ENCODE data around the gene MYH10.

The MYH10 gene

GRCh38 chr17:8572764-8573163 lies 57.8 kb downstream of the MYH10 start:
- Histone ChIP-seq H3K4me3 (no peak overlapping the region), H3K9me3 (ENCODE audit: low read depth, low read length) (no peaks in the 10 kb centered on the region), H3K27ac (no peak overlapping the region), H3K9ac (ENCODE audit: insufficient read length) (no peak overlapping the region), H3K36me3 (ENCODE audit: insufficient read depth, low read length) (peaks cover 52% of the 10 kb centered on the region)
- DNase-seq (ENCODE audit: low read depth, low spot score), result no peak
- no peak for TF ChIP-seq POLR2AphosphoS5 (IDR thresholded peaks at IDR 0.05; ENCODE audit: borderline replicate concordance, low read depth, low read length)
- no peak for TF ChIP-seq EZH2 (IDR thresholded peaks at IDR 0.05)
- TF ChIP-seq FOXP2 (optimal IDR thresholded peaks at IDR 0.05; ENCODE audit: control extremely low read depth, extremely low read length, insufficient read depth), result no peak

GRCh38 chr17:8563981-8564602 lies 66.4 kb downstream of the MYH10 start:
- peak overlapping the region; percentile 93 for H3K27ac ChIP-seq
- H3K4me3 ChIP-seq, result peak overlapping the region; percentile 66
- no peaks in the 10 kb centered on the region for H3K9me3 ChIP-seq (ENCODE audit: low read depth, low read length)
- H3K9ac ChIP-seq (ENCODE audit: insufficient read length), result peak overlapping the region; percentile 29
- H3K36me3 ChIP-seq (ENCODE audit: insufficient read depth, low read length), result peaks cover 52% of the 10 kb centered on the region
- peak; percentile 51 for DNase-seq (ENCODE audit: low read depth, low spot score)
- TF ChIP-seq POLR2AphosphoS5 (IDR thresholded peaks at IDR 0.05; ENCODE audit: borderline replicate concordance, low read depth, low read length) (no peak), FOXP2 (optimal IDR thresholded peaks at IDR 0.05; ENCODE audit: control extremely low read depth, extremely low read length, insufficient read depth) (no peak), EZH2 (IDR thresholded peaks at IDR 0.05) (no peak)

DNA sequence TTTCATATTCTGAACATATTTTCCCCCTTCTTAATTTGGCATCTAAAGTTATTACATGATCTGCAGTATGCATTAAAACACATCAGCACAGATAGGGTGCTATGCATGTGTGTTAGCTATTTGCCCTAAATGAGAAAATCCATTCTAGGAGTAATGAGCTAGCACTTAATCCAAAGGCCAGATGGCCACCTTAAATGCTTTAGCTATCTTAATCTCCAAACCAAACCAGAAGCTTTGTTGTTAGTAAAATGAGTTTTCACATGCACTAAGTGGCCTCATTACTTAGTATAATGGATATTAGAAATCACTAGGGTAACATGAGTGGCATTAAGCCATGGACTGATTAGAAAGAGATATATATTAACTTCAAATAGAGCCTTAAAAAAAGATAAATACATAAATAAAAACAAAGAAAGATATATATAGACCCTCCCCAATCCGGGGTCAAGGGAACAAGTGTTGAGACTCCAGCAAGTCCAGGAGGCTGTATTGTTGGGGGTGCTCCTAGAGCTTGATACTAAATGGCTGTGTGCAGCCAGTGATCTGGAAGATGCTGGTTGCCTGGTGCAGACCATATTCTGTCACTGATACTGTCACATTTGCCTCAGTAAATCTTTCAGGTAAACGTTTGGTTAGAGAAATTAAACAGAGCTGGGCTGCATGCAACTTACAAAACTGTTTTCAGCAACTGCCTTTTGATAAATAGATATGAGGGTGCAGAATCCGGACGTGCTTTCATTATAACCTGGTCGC lies 67.3 kb downstream of the MYH10 start:
- Histone ChIP-seq H3K9me3 (ENCODE audit: low read depth, low read length) (no peaks in the 10 kb centered on the region), H3K9ac (ENCODE audit: insufficient read length) (no peak overlapping the region), H3K36me3 (ENCODE audit: insufficient read depth, low read length) (peaks cover 43% of the 10 kb centered on the region), H3K27ac (peak overlapping the region; percentile 93), H3K4me3 (peak overlapping the region; percentile 66)
- TF ChIP-seq POLR2AphosphoS5 (IDR thresholded peaks at IDR 0.05; ENCODE audit: borderline replicate concordance, low read depth, low read length) (no peak), FOXP2 (optimal IDR thresholded peaks at IDR 0.05; ENCODE audit: control extremely low read depth, extremely low read length, insufficient read depth) (no peak), EZH2 (IDR thresholded peaks at IDR 0.05) (no peak)
- no peak for DNase-seq (ENCODE audit: low read depth, low spot score)

GRCh38 chr17:8558144-8558543 lies 72.4 kb downstream of the MYH10 start:
- Histone ChIP-seq H3K4me3 (no peak overlapping the region), H3K9me3 (ENCODE audit: low read depth, low read length) (no peaks in the 10 kb centered on the region), H3K27ac (no peak overlapping the region), H3K9ac (ENCODE audit: insufficient read length) (no peak overlapping the region), H3K36me3 (ENCODE audit: insufficient read depth, low read length) (peaks cover 40% of the 10 kb centered on the region)
- no peak for DNase-seq (ENCODE audit: low read depth, low spot score)
- TF ChIP-seq POLR2AphosphoS5 (IDR thresholded peaks at IDR 0.05; ENCODE audit: borderline replicate concordance, low read depth, low read length), result no peak
- TF ChIP-seq FOXP2 (optimal IDR thresholded peaks at IDR 0.05; ENCODE audit: control extremely low read depth, extremely low read length, insufficient read depth), result no peak
- TF ChIP-seq EZH2 (IDR thresholded peaks at IDR 0.05), result no peak

DNA sequence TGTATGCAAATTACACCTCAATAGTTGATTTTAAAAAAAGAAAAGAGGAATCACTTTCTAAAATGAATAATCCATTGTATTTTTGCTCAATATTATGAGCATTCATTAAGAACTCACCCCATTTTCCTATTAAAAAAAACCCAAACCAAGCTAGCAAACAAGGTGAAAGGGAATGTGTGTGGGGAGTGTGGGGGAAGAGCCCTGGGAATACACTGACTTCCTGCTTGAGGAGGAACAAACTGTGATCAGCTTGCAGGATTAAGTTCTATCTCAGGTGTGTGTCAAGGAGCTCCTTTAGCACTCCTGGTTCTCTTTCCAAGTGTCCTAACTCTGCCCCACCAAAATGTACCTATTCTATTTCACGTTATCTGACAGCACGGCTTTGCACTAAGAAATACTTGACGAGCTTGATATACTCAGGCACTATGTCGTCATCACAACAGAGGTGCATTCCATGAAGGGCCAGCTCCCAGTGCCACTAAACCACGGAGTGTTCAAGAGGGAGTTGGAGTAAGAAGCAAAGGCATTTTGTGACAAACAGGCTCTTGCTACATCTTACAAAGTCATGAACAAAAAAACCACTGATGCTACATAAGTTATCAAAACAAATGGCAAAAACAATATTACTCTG lies 73.2 kb downstream of the MYH10 start:
- peaks cover 46% of the 10 kb centered on the region for H3K36me3 ChIP-seq (ENCODE audit: insufficient read depth, low read length)
- no peak for DNase-seq (ENCODE audit: low read depth, low spot score)
- H3K9ac ChIP-seq (ENCODE audit: insufficient read length), result no peak overlapping the region
- H3K27ac ChIP-seq, result no peak overlapping the region
- H3K9me3 ChIP-seq (ENCODE audit: low read depth, low read length), result no peaks in the 10 kb centered on the region
- no peak for TF ChIP-seq FOXP2 (optimal IDR thresholded peaks at IDR 0.05; ENCODE audit: control extremely low read depth, extremely low read length, insufficient read depth)
- TF ChIP-seq POLR2AphosphoS5 (IDR thresholded peaks at IDR 0.05; ENCODE audit: borderline replicate concordance, low read depth, low read length), result no peak
- no peak for TF ChIP-seq EZH2 (IDR thresholded peaks at IDR 0.05)
- no peak overlapping the region for H3K4me3 ChIP-seq

- peaks cover 39% of the 10 kb centered on the region for H3K36me3 ChIP-seq (ENCODE audit: insufficient read depth, low read length)
- H3K4me3 ChIP-seq, result no peak overlapping the region
- no peaks in the 10 kb centered on the region for H3K9me3 ChIP-seq (ENCODE audit: low read depth, low read length)
- DNase-seq (ENCODE audit: low read depth, low spot score), result no peak
- TF ChIP-seq POLR2AphosphoS5 (IDR thresholded peaks at IDR 0.05; ENCODE audit: borderline replicate concordance, low read depth, low read length), result no peak
- no peak for TF ChIP-seq FOXP2 (optimal IDR thresholded peaks at IDR 0.05; ENCODE audit: control extremely low read depth, extremely low read length, insufficient read depth)
- no peak for TF ChIP-seq EZH2 (IDR thresholded peaks at IDR 0.05)
- no peak overlapping the region for H3K27ac ChIP-seq
- H3K9ac ChIP-seq (ENCODE audit: insufficient read length), result no peak overlapping the region
These were observed 74.5 kb downstream of the MYH10 start for GRCh38 chr17:8556074-8556473.

- Histone ChIP-seq H3K9ac (ENCODE audit: insufficient read length) (no peak overlapping the region), H3K36me3 (ENCODE audit: insufficient read depth, low read length) (peaks cover 30% of the 10 kb centered on the region), H3K27ac (no peak overlapping the region), H3K9me3 (ENCODE audit: low read depth, low read length) (no peaks in the 10 kb centered on the region), H3K4me3 (no peak overlapping the region)
- TF ChIP-seq EZH2 (IDR thresholded peaks at IDR 0.05) (no peak), POLR2AphosphoS5 (IDR thresholded peaks at IDR 0.05; ENCODE audit: borderline replicate concordance, low read depth, low read length) (no peak), FOXP2 (optimal IDR thresholded peaks at IDR 0.05; ENCODE audit: control extremely low read depth, extremely low read length, insufficient read depth) (no peak)
- no peak for DNase-seq (ENCODE audit: low read depth, low spot score)
These were observed 75.5 kb downstream of the MYH10 start for GRCh38 chr17:8555062-8555461.

- TF ChIP-seq POLR2AphosphoS5 (IDR thresholded peaks at IDR 0.05; ENCODE audit: borderline replicate concordance, low read depth, low read length) (no peak), FOXP2 (optimal IDR thresholded peaks at IDR 0.05; ENCODE audit: control extremely low read depth, extremely low read length, insufficient read depth) (no peak), EZH2 (IDR thresholded peaks at IDR 0.05) (no peak)
- H3K9me3 ChIP-seq (ENCODE audit: low read depth, low read length), result no peaks in the 10 kb centered on the region
- no peak for DNase-seq (ENCODE audit: low read depth, low spot score)
- H3K36me3 ChIP-seq (ENCODE audit: insufficient read depth, low read length), result peaks cover 45% of the 10 kb centered on the region
- no peak overlapping the region for H3K9ac ChIP-seq (ENCODE audit: insufficient read length)
- H3K4me3 ChIP-seq, result no peak overlapping the region
- H3K27ac ChIP-seq, result no peak overlapping the region
These were observed 77.8 kb downstream of the MYH10 start for GRCh38 chr17:8552577-8553320.
